Breast epithelium (tissue), 3 donors: ENCODE measurements around the gene GNB1L.

ENCODE experiments used
- CTCF ChIP-seq, 3 donors: fragments of 450-650 bp; IDR thresholded peaks; one replicate each; pipeline ENCODE4 v1.5.1; 2016 to 2017; ENCODE audit warnings: antibody characterized with exemption in 3 of 3, mild to moderate bottlenecking in 3 of 3, moderate library complexity in 3 of 3
- POLR2A ChIP-seq: fragments of 450-650 bp; IDR thresholded peaks from one replicate; pipeline ENCODE4 v1.6.1; 2016; ENCODE audit warnings: antibody characterized with exemption, mild to moderate bottlenecking, moderate library complexity
- POLR2AphosphoS5 ChIP-seq, 3 donors: sonication (generic); formaldehyde crosslinking; IDR thresholded peaks; one replicate each; pipeline ENCODE4 v1.6.1; 2017; ENCODE audit warnings: antibody characterized with exemption in 3 of 3

DNA sequence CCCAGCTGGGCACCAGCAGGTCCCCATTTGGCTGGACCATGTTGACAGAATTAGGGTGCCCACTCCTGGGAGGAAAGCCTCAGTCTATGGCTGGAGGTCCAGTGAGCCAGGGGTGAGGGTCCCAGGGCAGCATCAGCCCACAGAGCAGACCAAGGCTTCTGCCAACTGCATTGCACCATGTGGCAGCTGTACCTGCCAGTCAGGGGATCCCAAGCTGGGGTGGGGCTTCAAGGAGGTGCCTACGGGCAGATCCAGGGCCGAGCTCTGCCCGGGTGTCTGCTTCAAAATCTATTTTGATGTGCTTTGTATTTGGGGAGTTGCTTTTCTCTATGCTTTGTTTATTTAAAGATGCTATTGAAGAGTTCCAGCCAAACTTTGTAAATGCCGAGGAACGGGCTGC lies 120.9 kb downstream of the GNB1L start:
- TF ChIP-seq POLR2A, result no peak
- no peak for TF ChIP-seq CTCF (IDR thresholded peaks at IDR 0.05)
- TF ChIP-seq POLR2AphosphoS5 (IDR thresholded peaks at IDR 0.05), result no peak
